Right forelimb (tissue), 1 donor: Measurements from ENCODE around the gene PIMREG.
"Not testable (repeated sequence)": the region's sequence is repeated elsewhere in the genome, so short reads cannot be mapped to it uniquely, and the experiment has no call there.

Experiments used
- DNase-seq: peaks from one replicate; pipeline ENCODE4 v3.0.0-alpha.2; 2018

PIMREG gene

DNA sequence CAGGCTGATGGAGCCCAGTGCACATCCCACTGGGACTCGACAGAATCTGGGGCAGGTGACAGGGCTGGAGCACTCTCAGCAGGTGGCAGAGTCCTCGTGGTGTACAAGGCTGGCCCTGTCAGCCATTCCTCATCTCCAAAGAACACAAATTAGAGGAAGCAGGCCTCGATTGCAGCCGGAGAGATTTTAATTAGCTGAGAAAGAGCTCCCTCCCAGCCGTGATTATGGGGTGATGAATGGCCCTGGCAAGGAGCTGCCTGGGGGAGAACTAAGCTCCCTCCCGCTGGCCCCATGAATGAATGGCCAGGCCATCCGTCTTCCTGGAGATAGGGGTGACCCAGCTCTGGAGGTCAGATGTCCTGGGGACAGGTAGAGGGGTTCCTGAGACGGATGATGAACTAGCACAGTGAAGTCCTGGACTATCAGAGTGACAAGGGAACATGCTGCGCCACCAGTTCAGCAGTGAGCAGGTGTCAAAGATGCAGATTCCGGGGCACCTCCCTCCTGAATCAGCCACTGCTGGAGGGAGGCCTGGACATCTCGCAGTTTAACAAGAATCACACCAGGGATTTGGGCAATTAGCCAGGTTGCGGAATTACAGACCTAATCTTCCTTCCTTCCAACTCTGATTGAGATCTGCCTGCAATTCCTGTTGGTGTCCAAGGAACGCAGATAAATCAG lies 35.5 kb downstream of the PIMREG start:
- DNase-seq = no peak

DNA sequence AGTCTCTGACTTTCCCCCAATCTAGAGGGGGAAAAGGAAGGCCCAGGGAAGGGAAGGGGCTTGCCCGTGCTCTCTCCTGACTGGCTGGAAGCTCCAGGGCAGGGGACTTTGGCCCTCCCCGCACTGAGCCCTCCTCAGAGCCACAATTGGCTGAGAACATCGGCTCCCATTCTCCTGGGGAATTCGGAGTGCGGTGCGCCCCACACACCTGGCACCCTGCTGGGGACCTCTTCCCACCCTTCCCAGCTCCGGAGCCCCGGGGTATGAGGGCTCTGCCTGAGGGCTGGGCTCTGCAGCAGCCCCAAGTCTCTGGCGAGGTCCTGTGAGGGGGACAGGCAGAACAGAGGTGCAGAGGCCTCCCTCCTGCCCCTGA lies 36.0 kb downstream of the PIMREG start:
- DNase-seq = no peak

DNA sequence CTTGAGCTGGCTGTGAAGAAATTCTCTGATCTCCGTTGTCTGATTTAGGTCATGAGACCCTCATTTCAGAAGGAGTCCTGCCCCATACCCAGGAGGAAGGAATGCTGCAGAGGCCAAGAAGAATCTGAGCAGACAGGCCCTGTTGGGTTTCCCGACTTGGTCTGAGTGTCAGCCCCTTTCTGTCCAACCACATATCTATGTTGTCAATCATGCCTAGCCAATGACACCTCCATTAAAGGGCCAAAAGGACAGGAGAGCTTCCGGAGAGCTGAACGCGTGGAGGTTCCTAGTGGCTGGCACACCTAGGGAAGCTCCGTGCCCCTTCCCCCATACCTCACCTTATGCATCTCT lies 37.8 kb downstream of the PIMREG start:
- no peak for DNase-seq

DNA sequence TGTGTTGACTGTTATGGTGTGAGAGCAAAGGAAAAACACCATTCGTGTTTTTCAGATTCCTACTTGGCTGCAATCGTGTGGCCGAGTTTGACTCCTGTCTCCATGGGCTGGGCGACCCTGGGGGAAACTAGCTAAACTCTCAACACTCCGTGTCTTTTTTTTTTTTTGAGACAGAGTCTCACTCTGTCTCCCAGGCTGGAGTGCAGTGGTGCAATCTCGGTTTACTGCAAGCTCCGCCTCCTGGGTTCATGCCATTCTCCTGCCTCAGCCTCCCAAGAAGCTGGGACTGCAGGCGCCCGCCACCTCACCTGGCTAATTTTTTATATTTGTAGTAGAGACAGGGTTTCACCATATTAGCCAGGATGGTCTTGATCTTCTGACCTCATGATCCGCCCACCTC lies 38.5 kb downstream of the PIMREG start:
- DNase-seq = not testable (repeated sequence)

DNA sequence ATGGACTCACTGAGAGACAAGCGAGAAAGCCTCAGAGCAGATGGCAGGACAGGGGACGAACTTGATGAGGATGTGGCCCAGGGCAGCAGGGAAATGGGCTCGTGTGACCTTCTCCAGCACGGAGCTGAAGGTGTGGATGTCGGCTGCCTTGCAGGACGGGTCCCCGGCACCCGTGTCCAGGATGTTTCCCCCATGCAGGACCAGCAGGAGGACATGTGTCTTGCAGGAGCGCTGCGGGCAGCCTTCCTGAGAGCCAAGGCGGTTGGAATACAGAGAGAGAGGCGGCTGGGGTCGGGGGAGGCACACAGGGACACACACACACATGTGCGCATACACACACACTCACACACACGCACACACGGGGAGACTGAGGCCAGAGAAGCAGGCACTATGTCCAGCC lies 39.3 kb downstream of the PIMREG start:
- DNase-seq = no peak

DNA sequence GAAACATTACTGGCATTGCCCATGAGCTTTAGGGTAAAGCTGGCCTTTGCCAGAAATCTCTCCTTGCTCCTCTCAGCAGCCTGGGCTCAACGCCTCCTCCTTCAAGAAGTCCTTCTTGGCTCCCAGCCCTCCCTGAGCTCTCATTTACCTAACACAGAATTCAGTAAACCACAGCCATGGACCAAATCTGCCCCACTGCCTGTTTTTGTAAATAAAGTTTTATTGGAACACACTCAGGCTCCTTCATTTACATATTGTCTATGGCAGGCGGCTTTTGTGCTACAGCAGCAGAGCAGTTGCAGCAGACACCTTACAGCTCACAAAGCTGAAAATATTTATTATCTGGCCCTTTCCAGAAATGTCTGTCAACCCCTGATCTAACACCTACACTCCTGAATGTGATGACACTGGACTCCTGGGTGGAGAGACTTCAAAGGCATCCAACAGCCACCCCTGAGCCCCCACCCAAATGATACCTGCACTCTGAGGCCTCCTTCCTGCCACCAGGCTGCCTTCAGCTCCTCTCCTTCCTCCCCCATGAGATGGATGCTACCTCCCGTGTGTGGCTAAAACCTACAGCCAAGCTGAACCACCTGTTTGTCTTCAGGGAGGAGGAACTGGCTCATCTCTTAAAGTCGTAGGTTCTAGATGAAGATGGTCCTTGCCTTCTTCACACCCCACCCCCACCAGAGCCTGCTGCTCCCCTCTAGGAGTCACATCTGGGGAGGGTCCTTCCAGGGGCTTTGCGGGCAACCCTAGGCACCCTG lies 41.6 kb downstream of the PIMREG start:
- DNase-seq = no peak

DNA sequence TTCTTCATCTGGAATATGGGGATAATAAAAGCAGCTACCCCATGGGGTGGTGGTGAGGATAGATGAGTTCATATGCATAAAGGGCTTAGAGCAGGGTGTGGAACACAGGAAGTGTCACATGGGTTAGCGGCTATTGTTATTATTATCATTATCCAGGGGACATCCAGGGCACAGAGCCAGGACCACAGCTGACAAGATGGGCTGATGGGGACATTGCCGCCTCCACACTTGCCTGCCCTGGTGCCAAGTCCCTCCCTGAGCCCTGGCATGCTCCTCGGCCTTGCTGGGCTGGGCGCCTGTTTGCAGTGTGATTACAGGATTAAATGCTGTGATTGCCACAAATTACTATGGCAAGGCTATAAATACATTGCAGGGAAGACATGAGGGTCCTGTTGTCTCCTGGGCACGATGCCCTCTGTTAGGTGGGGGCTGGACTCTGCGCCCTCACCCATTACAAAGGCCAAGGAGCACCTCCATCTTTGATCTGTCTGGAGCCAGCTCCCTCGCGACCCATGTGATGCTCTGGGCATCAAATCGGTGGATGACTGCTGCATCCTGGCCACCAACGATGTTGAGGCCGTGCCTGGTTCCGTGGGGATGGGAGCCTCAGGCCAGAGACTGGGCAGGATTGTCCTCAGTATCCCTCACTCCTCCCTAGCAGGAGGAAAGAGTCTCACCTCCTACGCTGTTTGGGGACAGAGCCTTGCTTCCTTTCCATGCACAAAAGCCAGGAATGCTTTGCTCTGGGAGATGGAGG lies 43.2 kb downstream of the PIMREG start:
- no peak for DNase-seq

DNA sequence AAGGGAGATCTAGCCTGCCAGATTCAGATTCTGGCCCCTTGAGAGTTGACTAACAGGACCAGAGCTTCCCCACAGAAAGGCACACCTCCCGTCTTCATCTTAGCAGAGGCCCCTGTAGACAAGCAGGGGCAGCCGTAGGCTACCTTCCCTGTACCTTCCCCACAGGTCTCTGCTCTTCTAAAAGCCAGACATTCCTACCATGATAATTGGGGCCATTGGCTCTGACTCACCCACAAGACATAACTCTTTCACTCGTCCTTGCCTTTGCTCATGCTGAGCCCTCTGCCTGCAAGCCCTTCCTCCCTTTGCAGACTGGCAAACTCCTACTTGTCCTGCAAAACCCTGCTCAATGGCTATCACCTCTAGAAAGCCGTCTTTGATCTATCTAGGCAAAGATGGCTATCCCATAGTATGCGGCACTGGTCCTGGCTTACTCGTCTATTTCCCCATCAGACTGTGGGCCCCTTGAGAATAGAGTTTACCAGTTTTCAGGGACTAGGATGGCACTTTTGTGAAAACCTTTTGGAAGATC lies 43.8 kb downstream of the PIMREG start:
- DNase-seq = no peak

DNA sequence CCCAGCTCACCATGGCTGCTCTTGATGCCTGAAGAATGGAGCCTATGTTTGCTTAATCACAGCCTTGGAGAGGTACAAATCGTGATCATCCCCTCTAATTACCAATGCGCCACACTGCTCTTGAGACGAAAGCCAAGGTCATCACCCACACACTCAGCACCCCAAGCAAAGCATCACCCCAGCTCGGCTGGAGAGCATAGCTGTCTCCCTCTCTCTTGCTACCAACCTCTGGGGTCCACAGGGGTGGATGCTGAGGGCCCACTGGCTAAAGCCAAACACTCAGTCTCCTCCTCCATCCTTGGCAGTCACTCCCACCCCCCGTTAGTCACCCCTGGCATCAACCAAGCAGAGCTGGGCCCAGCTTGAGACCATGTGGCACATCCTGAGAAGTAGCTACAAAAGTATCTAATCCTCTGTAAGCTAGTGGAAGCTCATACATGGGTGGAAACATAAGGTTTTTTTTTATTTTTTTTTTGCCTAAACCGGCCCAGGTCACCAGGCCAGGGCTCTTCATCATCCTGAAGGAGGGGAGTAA lies 44.8 kb downstream of the PIMREG start:
- DNase-seq = no peak

DNA sequence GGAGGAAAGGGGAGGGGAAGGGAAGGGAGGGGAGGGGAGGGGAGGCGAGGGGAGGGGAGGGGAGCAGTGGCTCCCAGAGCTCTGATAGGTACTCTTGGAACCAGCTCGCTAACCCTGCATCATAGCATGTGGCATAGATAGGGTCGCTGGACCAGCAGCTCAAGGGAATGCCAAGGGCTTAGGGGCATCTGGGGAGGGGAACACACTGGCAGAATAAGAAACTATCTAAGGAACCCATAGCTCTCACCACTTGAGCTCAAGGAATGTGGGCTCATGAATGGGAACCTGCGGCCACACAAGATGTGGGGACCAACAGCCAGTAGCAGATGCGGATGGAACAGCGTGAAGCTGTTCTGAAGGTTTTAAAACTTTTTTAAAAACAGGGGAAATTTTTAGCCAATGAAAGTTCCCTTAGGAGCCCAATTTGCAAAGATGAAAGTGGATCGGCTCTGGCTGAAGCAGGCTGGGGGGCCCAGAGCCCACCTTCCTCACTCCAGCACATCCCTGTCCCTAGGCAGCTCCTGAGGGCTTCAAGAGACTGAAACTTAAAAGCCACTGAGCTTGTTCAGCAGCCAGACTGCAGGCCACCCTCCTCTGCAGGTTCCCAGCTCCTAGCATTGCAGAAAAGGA lies 46.9 kb downstream of the PIMREG start:
- DNase-seq = no peak

DNA sequence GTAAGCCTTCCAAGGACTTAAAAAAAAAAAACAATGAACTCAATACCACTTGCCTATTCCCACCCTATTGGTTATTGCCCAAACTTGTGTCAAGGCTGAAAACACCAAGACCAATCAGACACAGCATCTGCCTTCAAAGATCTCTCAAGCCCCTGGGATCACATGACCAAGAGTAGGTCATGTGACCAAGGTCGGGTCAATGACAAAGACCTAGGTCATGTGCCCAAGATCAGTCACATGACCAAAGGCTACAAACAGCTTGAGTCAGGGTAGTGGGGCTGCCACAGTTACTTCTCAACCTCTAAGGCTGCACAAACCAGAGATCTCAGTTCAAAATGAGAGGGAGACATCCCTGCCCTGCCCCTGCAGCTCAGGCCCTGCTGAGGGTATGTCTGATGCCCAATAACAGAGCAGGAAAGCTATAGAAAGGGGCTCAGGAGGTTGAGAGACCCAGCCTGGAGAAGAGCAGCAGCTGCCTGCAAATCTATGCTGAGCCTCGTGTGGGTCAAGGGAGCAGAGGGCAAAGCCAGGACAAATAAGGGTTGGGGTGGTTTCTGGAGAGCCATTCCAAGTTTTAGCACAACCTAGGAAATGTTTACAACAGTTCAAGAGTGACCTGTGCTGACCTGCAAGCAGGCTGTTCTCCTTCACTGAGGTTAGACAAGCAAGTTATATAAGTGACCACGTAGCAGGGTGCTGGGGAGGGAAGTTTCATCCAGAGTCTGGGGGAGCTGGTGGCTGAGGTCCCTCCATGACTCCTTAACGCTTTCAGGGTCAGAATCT lies 48.8 kb downstream of the PIMREG start:
- DNase-seq = peak; percentile 26

DNA sequence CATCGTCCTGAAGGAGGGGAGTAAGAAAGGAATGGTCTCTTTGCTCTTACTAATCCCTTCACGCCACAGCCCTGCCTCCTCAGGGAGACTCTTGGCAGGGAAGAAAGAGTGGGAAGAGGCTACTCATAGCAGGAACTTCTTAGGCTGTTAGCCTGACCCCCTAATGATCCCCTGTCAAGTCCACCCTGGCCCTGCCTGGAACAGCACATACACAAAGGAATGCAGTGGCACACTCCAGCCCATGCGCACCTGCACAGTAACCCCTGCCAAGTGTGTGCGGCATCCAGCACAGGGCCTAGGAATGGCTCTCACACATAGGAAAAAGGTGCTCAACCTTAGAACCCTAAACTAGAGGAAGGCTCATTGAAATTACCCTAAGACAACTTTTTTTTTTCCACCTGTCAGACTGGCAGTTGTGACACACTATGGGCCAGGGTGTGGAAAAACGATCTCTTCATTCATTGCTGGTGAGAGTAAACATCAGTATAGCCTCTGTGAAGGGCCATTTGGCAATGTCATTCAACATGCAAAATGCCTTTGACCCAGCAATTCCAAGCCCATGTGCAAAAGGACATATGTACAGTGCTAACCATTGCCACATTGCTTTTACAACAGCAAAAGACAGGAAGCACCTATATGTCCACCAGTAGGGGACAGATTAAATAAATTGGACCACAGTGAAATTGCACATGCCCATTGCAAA lies 50.1 kb downstream of the PIMREG start:
- peak; percentile 35 for DNase-seq

DNA sequence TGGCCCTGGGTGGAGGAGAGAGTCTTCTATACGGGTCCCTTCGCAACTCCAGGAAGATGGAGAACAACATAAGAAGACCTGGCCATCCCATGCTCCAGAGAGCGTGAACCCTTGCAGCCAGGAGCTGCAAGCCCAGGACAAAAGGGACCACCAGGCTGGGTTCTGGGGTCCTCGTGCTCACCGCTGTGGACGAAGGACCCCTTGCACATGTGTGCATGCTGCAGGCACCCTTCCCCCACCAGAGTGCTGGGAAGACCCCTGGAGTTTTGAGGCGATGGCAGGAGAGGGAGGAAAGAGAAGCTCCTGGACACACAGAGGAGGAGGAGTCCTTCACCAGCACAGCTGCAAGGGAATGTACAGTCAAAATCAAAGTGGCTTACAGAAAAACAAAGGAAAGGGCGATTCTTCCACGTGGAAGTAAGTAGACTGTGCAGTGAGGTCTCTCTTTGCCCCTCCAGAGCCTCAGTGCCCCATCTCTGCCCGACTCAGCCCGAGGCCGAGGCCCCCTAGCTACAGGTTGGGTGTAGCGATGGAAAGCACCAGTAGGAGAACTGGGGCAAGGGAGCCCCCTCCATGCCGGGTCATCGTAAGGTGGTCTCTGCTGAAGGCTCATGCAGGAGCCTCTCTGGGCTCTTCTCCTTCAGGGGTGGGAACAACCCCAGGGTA lies 51.3 kb downstream of the PIMREG start:
- peak; percentile 15 for DNase-seq

DNA sequence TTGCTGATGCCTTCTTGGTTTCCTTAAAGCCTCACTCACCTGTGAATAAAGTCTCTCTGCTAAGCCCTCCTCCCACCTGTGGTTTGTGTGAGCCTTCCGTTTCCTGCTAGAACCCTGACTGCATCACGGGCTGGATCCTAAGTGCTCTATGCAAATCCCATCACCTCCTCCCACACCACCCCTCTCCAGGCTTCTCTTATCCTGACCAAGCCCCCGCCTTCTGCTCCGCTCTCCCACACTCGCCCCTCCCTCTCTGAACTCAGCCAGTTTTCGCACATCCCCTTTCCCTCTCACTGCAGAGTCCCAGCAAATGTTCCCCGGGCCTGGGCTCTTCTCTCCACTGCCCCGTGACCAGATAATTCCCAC lies 51.8 kb downstream of the PIMREG start:
- DNase-seq = peak; percentile 45

DNA sequence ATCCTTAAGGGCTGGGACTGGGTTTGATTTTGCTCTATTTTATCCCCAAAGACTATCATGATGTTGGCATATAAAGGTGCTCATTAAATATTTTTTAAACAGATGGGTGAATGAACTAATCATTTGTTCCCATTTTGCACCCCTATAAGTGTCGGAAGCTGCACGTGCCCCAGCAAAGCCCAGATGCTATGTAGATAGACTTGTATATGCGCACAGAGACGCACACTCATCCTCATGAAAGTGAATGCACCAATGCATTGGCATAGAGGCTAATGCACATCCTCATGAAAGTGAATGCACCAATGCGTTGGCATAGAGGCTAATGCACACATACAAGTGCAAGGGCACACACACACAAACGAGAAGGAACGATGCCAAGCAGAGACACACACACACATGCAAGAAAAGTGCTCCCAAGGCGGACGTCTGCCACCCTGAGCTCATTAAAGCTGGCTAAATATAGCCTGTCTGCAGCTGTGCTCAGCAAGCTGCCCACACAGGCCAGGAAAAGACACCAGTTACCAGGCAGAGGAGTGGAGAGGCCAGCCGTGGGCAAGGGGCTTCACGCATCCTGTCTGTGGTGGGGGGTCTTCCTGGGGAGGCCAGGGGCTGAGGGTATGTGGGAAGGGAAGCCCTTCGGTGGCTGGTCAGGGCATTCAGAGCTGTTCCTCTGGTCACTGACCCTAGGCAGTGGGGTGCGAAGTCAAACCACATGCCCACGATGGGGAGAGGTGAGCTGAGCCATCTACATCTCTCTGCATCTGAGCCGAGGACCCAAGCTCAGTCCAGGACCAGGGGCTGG lies 52.6 kb downstream of the PIMREG start:
- DNase-seq = peak; percentile 44

DNA sequence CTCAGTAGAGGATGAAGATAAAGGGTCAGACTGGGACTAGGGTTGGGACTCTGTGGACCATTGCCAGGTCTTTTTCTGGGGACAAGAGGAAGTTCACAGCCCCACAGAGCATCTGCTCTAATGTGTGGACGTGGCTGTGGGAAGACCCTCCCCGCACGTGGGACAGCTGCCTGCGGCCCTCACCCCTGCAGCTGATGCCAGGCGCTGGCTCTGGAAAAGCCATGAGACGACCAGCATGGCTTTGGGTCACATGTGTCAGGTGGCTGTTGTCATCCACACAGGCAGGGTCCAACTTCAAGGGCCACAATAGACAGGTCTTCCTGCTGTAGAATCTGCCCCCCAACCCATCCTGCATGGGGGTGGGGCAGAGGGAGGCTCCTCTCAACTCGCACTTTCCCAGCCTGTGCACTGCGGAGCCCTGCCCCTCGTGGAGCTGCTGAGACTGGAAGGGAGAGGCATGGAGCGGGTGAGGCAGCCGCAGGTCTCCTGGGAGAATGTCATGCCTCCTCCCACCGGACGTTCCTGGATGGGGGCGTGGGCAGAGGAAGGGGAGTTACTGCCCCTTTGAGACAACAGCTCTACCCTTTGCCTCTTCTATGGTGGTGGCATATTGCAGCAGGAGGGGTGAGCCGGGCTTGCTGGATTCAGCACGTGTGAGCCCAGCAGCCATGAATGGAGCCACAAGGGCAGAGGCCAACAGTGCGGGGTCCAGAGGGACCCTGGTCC lies 53.4 kb downstream of the PIMREG start:
- no peak for DNase-seq

DNA sequence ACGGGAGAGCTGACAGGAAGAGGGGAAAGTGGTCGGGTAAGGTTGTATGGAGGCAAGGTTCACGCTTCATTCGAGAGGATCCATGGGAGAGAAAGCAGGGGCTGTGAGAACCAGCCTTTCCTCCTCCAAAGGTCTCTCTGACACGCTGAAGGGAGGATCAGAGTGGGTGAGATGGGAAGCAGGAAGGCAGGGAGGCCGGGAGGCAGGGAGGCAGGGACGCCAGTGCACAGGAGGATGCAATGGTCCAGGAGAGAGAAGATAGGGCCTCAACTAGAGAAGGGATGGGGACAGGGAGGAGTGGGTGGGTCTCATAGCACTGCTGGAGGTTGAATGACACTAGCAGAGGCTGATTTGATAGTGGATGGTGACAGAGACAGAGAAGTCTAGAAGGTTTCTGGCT lies 54.1 kb downstream of the PIMREG start:
- DNase-seq = no peak

DNA sequence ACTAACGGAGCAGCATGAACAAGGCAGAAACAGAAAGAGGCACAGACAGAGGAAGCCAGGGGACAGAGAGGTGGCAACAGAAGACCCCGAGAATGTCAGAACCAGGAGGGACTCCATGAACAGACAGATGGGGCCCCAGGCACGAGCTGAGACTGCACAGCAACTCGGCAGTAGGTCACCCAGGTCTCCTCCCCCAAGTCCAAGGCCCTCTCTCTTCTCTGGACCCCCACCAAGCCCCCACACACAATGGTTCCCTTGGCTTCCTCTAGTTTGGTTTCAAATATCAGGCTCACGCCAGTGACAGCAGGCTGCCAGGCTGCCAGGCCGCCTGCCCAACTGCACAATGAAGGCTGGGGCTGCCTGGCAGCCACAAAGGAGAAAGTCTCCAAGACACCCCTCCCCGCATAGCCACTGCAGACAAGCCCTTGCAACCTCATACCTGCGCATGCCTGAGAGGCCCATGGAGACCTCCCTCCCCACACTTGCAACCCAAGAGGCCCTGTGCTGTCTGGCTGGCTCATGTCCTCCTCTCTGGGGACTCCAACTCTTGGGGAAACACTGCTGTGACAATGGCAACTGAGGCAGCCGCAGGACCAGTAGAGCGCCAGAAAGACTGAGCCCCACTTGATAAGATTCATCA lies 54.8 kb downstream of the PIMREG start:
- peak; percentile 34 for DNase-seq
